RCC 7860 (cell line): Measurements from ENCODE around the gene MYL12B.

Experiments used
- DNase-seq: peaks from one replicate; pipeline ENCODE4 v3.0.0-alpha.2; 2015; ENCODE audit warnings: low spot score
- FAIRE-seq: peaks from 2 replicates; lab custom pipeline; 2012; peaks lifted over from hg19 to GRCh38; lab: Jason Lieb, UNC

The MYL12B gene

GRCh38 chr18:3234457-3234856 lies 27.5 kb upstream of the MYL12B start:
- no peak for FAIRE-seq
- no peak for DNase-seq

- FAIRE-seq: no peak
- DNase-seq: no peak
These were observed 26.1 kb upstream of the MYL12B start for GRCh38 chr18:3235846-3236245.

GRCh38 chr18:3236470-3236869 lies 25.5 kb upstream of the MYL12B start:
- FAIRE-seq: no peak
- no peak for DNase-seq

GRCh38 chr18:3238742-3239141 lies 23.2 kb upstream of the MYL12B start:
- no peak for DNase-seq

GRCh38 chr18:3245185-3245564 lies 16.8 kb upstream of the MYL12B start:
- no peak for FAIRE-seq

More at GRCh38 chr18:3238742-3239141, 23.2 kb upstream of the MYL12B start:
- FAIRE-seq: no peak

GRCh38 chr18:3245853-3246634 lies 15.9 kb upstream of the MYL12B start:
- DNase-seq (peak; percentile 66), FAIRE-seq (no peak)

More at GRCh38 chr18:3245185-3245564, 16.8 kb upstream of the MYL12B start:
- DNase-seq: no peak

GRCh38 chr18:3246635-3247239 lies 15.2 kb upstream of the MYL12B start:
- DNase-seq (no peak), FAIRE-seq (no peak)

GRCh38 chr18:3247240-3248061 lies 14.5 kb upstream of the MYL12B start, which contains the start of gene MYL12A:
Gene MYL12A, plus strand, starts transcription at chr18:3247801. Its CDS starts 5,447 bp downstream, at chr18:3253248.
- DNase-seq (peak; percentile 92), FAIRE-seq (peak; percentile 70)

- FAIRE-seq: no peak
- DNase-seq: no peak
These were observed 13.8 kb upstream of the MYL12B start for GRCh38 chr18:3248062-3248657.

GRCh38 chr18:3248658-3249359 lies 13.1 kb upstream of the MYL12B start:
- FAIRE-seq: peak; percentile 35
- peak; percentile 46 for DNase-seq

- peak; percentile 89 for FAIRE-seq
These were observed 11.5 kb upstream of the MYL12B start for GRCh38 chr18:3250237-3251107.

GRCh38 chr18:3251249-3251962 lies 10.5 kb upstream of the MYL12B start:
- DNase-seq (no peak), FAIRE-seq (no peak)

More at GRCh38 chr18:3250237-3251107, 11.5 kb upstream of the MYL12B start:
- peak; percentile 73 for DNase-seq

- DNase-seq (no peak), FAIRE-seq (no peak)
These were observed 10.0 kb upstream of the MYL12B start for GRCh38 chr18:3251963-3252277.

GRCh38 chr18:3252843-3253242 lies 9.1 kb upstream of the MYL12B start:
- DNase-seq (no peak), FAIRE-seq (no peak)

- no peak for DNase-seq
- no peak for FAIRE-seq
These were observed 7.2 kb upstream of the MYL12B start for GRCh38 chr18:3254725-3255124.

- DNase-seq (no peak), FAIRE-seq (no peak)
These were observed 6.2 kb upstream of the MYL12B start for GRCh38 chr18:3255611-3256165.

- no peak for DNase-seq
- FAIRE-seq: no peak
These were observed 5.0 kb upstream of the MYL12B start for GRCh38 chr18:3256693-3257626.
